ENCODE results near the gene MAP3K4. TPM values are rescaled to one million over a fixed set of nuclear protein-coding genes. Genes with fewer than 3 reads are reported as not detected.
"Not testable (repeated sequence)": the region's sequence is repeated elsewhere in the genome, so short reads cannot be mapped to it uniquely, and the experiment has no call there.

Gene MAP3K4
- total RNA-seq, 1 donor from 2014 or later = 25.5 TPM

- peaks cover 56% of the 10 kb centered on the region for H3K36me3 Mint-ChIP-seq (ENCODE audit: low read depth)
- no peak overlapping the region for H3K27ac Mint-ChIP-seq (ENCODE audit: unreplicated experiment)
- H3K27me3 Mint-ChIP-seq (ENCODE audit: low read depth) = no peaks in the 10 kb centered on the region
- TF ChIP-seq, protein P1, sequence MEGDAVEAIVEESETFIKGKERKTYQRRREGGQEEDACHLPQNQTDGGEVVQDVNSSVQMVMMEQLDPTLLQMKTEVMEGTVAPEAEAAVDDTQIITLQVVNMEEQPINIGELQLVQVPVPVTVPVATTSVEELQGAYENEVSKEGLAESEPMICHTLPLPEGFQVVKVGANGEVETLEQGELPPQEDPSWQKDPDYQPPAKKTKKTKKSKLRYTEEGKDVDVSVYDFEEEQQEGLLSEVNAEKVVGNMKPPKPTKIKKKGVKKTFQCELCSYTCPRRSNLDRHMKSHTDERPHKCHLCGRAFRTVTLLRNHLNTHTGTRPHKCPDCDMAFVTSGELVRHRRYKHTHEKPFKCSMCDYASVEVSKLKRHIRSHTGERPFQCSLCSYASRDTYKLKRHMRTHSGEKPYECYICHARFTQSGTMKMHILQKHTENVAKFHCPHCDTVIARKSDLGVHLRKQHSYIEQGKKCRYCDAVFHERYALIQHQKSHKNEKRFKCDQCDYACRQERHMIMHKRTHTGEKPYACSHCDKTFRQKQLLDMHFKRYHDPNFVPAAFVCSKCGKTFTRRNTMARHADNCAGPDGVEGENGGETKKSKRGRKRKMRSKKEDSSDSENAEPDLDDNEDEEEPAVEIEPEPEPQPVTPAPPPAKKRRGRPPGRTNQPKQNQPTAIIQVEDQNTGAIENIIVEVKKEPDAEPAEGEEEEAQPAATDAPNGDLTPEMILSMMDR (IDR thresholded peaks at IDR 0.05) = no peak
- H3K4me1 Mint-ChIP-seq (ENCODE audit: low read depth) = no peaks in the 10 kb centered on the region
- DNase-seq (ENCODE audit: low spot score) = no peak
- H3K9me3 Mint-ChIP-seq (ENCODE audit: low read depth) = peaks cover 12% of the 10 kb centered on the region
- H3K4me3 Mint-ChIP-seq (ENCODE audit: unreplicated experiment) = no peak overlapping the region
Observed at GRCh38 chr6:161115468-161115867, 123.9 kb downstream of the MAP3K4 start.

DNA sequence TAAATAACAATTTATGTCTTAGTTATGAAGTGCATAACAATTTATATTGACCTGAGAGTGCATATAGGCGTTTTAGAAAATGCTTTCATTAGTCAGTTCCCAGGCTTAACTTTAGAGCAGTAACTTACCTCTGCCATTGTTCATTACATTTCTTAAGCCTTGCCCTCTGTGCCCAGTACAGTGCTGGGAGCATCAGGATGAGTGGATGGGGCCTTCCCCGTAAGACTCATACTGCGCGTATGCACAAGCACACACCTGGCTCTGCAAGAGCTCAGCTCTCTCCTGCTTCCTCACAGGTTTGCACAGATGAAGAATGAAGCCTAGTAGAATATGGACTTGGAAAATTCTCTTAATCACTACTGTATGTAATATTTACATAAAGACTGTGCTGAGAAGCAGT, 125.0 kb downstream of the MAP3K4 start:
- DNase-seq (ENCODE audit: low spot score) = no peak
- Mint-ChIP-seq H3K9me3 (ENCODE audit: low read depth) (peaks cover 17% of the 10 kb centered on the region), H3K4me1 (ENCODE audit: low read depth) (no peaks in the 10 kb centered on the region), H3K4me3 (ENCODE audit: unreplicated experiment) (no peak overlapping the region), H3K27me3 (ENCODE audit: low read depth) (no peaks in the 10 kb centered on the region), H3K27ac (ENCODE audit: unreplicated experiment) (no peak overlapping the region), H3K36me3 (ENCODE audit: low read depth) (peaks cover 60% of the 10 kb centered on the region)
- TF ChIP-seq, protein P1 (IDR thresholded peaks at IDR 0.05) = no peak

- no peaks in the 10 kb centered on the region for H3K27me3 Mint-ChIP-seq (ENCODE audit: low read depth)
- peaks cover 24% of the 10 kb centered on the region for H3K9me3 Mint-ChIP-seq (ENCODE audit: low read depth)
- no peaks in the 10 kb centered on the region for H3K4me1 Mint-ChIP-seq (ENCODE audit: low read depth)
- TF ChIP-seq, protein P1 (IDR thresholded peaks at IDR 0.05) = no peak
- no peak overlapping the region for H3K27ac Mint-ChIP-seq (ENCODE audit: unreplicated experiment)
- no peak overlapping the region for H3K4me3 Mint-ChIP-seq (ENCODE audit: unreplicated experiment)
- DNase-seq (ENCODE audit: low spot score) = no peak
- H3K36me3 Mint-ChIP-seq (ENCODE audit: low read depth) = peaks cover 61% of the 10 kb centered on the region
Observed at GRCh38 chr6:161117308-161117707, 125.7 kb downstream of the MAP3K4 start.

DNA sequence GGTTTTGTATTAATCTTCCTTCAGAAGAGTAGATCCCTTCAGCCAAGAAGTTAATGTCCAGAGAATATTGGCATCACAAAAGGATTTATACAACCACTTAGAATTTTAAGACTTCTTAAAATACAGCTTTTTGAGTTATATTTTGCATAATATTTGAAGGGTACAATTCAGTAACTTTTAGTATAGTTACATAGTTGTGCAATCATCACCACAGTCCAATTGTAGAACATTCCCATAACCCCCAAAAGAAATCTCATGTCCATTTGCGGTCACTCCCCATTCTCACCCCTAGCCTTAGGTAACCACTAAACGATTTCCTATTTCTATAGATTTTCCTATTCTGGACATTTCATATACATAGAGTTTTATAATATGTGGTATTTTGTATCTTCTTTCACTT, 126.4 kb downstream of the MAP3K4 start:
- no peaks in the 10 kb centered on the region for H3K27me3 Mint-ChIP-seq (ENCODE audit: low read depth)
- H3K36me3 Mint-ChIP-seq (ENCODE audit: low read depth) = peaks cover 60% of the 10 kb centered on the region
- DNase-seq (ENCODE audit: low spot score) = no peak
- H3K4me1 Mint-ChIP-seq (ENCODE audit: low read depth) = no peaks in the 10 kb centered on the region
- peaks cover 31% of the 10 kb centered on the region for H3K9me3 Mint-ChIP-seq (ENCODE audit: low read depth)
- no peak overlapping the region for H3K27ac Mint-ChIP-seq (ENCODE audit: unreplicated experiment)
- TF ChIP-seq, protein P1 (IDR thresholded peaks at IDR 0.05) = no peak
- no peak overlapping the region for H3K4me3 Mint-ChIP-seq (ENCODE audit: unreplicated experiment)

- not testable (repeated sequence) for H3K4me3 Mint-ChIP-seq (ENCODE audit: unreplicated experiment); H3K4me1 Mint-ChIP-seq (ENCODE audit: low read depth); H3K27me3 Mint-ChIP-seq (ENCODE audit: low read depth); DNase-seq (ENCODE audit: low spot score); H3K27ac Mint-ChIP-seq (ENCODE audit: unreplicated experiment)
- Mint-ChIP-seq H3K36me3 (ENCODE audit: low read depth) (peaks cover 69% of the 10 kb centered on the region), H3K9me3 (ENCODE audit: low read depth) (peaks cover 71% of the 10 kb centered on the region)
Observed at GRCh38 chr6:161123319-161123718, 131.8 kb downstream of the MAP3K4 start.

DNA sequence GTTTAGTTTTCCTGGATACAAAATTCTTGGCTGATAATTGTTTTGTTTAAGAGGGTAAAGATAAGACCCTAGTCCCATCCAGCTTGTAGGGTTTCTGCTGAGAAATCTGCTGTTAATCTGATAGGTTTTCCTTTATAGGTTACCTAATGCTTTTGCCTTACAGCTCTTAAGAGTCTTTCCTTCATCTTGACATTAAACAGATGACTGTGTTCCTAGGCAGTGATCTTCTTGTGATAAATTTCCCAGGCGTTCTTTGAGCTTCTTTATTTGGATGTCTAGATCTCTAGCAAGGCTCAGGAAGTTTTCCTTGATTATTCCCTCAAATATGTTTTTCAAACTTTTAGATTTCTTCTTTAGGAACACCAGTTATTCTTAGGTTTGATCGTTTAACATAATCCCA, 134.0 kb downstream of the MAP3K4 start:
- no peak overlapping the region for H3K4me3 Mint-ChIP-seq (ENCODE audit: unreplicated experiment)
- H3K9me3 Mint-ChIP-seq (ENCODE audit: low read depth) = peaks cover 58% of the 10 kb centered on the region
- H3K27ac Mint-ChIP-seq (ENCODE audit: unreplicated experiment) = no peak overlapping the region

More for the DNA sequence above, 134.0 kb downstream of the MAP3K4 start:
- Mint-ChIP-seq H3K36me3 (ENCODE audit: low read depth) (peaks cover 68% of the 10 kb centered on the region), H3K4me1 (ENCODE audit: low read depth) (no peaks in the 10 kb centered on the region), H3K27me3 (ENCODE audit: low read depth) (no peaks in the 10 kb centered on the region)
- TF ChIP-seq, protein P1 (IDR thresholded peaks at IDR 0.05) = no peak
- no peak for DNase-seq (ENCODE audit: low spot score)

Measured in chondrocyte (in vitro differentiated cells).